Measurements from ENCODE around the gene MYO1B. TPM values are rescaled to one million over a fixed set of nuclear protein-coding genes. Genes with fewer than 3 reads are reported as not detected.

Gene MYO1B
- total and polyA plus RNA-seq, 2 of the 4 experiments (the other 2 are of a cell fraction), result 57.2 to 116 TPM

DNA sequence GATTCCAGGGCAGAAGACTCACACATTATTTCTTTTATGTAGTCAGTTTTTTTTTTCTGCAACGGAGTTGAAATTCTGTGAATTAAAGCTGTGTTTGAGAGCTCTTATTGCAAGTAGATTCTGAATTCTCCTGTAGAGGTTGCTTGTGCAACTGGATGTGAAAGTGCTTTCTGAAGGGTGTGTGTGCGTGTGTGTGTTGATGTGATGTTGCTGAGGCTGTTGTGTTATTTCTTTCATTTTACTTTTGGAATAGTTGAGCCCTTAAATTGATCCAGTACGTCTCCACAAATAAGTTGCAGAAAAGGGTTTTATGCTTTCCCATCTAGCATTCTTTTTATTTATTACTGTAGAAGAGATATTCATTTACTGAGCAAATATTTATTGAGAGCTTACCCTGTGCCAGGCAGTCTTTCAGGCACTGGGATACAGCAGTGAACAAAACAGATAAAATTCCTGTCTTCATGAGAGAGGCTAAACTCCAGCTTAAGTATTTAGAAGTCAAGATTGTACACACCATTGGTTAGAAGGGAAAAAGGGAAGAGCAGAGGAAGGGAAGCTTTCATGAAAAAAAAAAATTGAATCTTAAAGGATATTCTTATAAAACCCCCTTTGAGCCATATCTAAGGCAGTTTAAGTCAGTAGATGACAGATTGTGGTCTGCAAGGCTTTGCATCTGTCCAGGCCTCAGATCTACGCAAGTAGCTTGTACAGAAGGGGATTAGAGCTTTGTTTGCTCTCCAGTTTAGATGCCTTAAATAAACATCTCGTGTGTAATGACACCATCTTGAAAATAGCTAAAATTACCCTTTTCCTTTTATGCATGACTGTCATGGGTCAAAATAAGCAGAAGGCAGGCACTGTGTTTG is 58.2 kb downstream of the MYO1B start:
- CTCF ChIA-PET, result interaction anchor here (0.6 to 1.5 kb wide), 4 partner anchors 13 to 1123 kb away, joined by 3 to 4 read pairs (median 3); no protein-coding TSS in a partner anchor
- Histone ChIP-seq H4K91ac (ENCODE audit: insufficient read depth, low read depth, low read length) (peak overlapping the region; percentile 43; the same call in 1 of the 2 replicates), H3K56ac (ENCODE audit: extremely low read depth, insufficient read depth, low read length) (no peak overlapping the region), H2BK5ac (ENCODE audit: low read depth, low read length, poor library complexity, severe bottlenecking) (peak overlapping the region; percentile 41), H2AK5ac (ENCODE audit: low read depth, low read length) (peak overlapping the region; percentile 52; the same call in 1 of the 2 replicates), H3K9me3 (ENCODE audit: control insufficient read depth, insufficient read depth, low read length) (no peaks in the 10 kb centered on the region), H3K27ac (ENCODE audit: insufficient read depth, low read length) (peak overlapping the region; percentile 62; the same call in 1 of the 2 replicates), H3K27me3 (ENCODE audit: control insufficient read depth, insufficient read depth, low read length) (no peaks in the 10 kb centered on the region), H2AK9ac (replicated peaks; ENCODE audit: low read depth, low read length, poor library complexity) (no peak overlapping the region), H3K23ac (ENCODE audit: low read depth, low read length) (peak overlapping the region; percentile 53; the same call in 1 of the 2 replicates), H3K4me2 (ENCODE audit: low read depth, low read length) (peak overlapping the region; percentile 39; the same call in 1 of the 2 replicates), H3K18ac (ENCODE audit: low read depth, low read length) (peak overlapping the region; percentile 90), H2BK120ac (ENCODE audit: low read depth, low read length) (no peak overlapping the region), H2BK15ac (ENCODE audit: low read depth, low read length) (no peak overlapping the region; the same call in 2 of the 3 replicates), H3K4ac (ENCODE audit: low read depth, low read length) (peak overlapping the region; percentile 52; the same call in 1 of the 2 replicates), H2AFZ (replicated peaks; ENCODE audit: low read length, poor library complexity) (no peak overlapping the region), H3K9me1 (ENCODE audit: insufficient read depth, low read length) (peaks cover 17% of the 10 kb centered on the region), H3K79me1 (ENCODE audit: low read depth in 1 of 2, low read length in 2 of 2) (peaks cover 55 to 89% of the 10 kb centered on the region in 2 experiments), H4K20me1 (ENCODE audit: insufficient read depth, low read length) (peaks cover 12% of the 10 kb centered on the region), H3K4me3 (ENCODE audit: insufficient read depth, low read depth, low read length) (no peak overlapping the region), H3K14ac (replicated peaks; ENCODE audit: low read depth, low read length) (peak overlapping the region; percentile 77), H3K4me1 (ENCODE audit: control insufficient read depth, insufficient read depth, low read length) (peaks cover 40% of the 10 kb centered on the region), H4K8ac (ENCODE audit: low read depth in 2 of 2, low read length in 2 of 2) (peak overlapping the region in 1 of 2 experiments; percentile 46; a peak in 2 of 4 replicates), H3K36me3 (ENCODE audit: control insufficient read depth, insufficient read depth, low read length) (peaks cover 10% of the 10 kb centered on the region), H2BK20ac (ENCODE audit: low read depth, low read length) (no peak overlapping the region), H3K9ac (ENCODE audit: low read depth, low read length) (no peak overlapping the region), H4K5ac (ENCODE audit: low read depth, low read length) (peak overlapping the region; percentile 86)
- ATAC-seq (ENCODE audit: low read depth) (no peak), DNase-seq (peak; percentile 22)
- no TSS peak for BruUV-seq (replicated peaks)
- WGBS, 2 experiments (ENCODE audit: extremely low coverage in 2 of 2, insufficient read length in 1 of 2), result 100% methylated on average over 1 of the region's 5 CpGs; no CpG with 5 or more reads in 1 of the 2 experiments
- dilution Hi-C loops (cut with HindIII; ENCODE audit: low sequenced_read_pairs, unreplicated experiment) (no loop called here), in situ Hi-C loops (cut with MboI; ENCODE audit: low sequenced_read_pairs) (no loop called here), intact Hi-C loops (cut with micrococcal nuclease) (no loop called here)
- POLR2A ChIA-PET (ENCODE audit: unreplicated experiment), result interaction anchor here (0.6 kb wide), 1 partner anchor 423 kb away, joined by 5 read pairs; no protein-coding TSS in a partner anchor
- TF ChIP-seq MXI1 (IDR thresholded peaks at IDR 0.05; ENCODE audit: borderline replicate concordance, low read depth, low read length) (no peak), FOS (IDR thresholded peaks at IDR 0.05; ENCODE audit: low read depth, low read length) (no peak), MAFK (IDR thresholded peaks at IDR 0.05; ENCODE audit: low read depth, low read length) (no peak), MAZ (IDR thresholded peaks at IDR 0.05; ENCODE audit: borderline replicate concordance, low read depth, low read length) (no peak), POLR2A (IDR thresholded peaks at IDR 0.05; ENCODE audit: low read depth, low read length) (no peak), RFX5 (IDR thresholded peaks at IDR 0.05; ENCODE audit: low read depth, low read length) (no peak), ELK1 (IDR thresholded peaks at IDR 0.05; ENCODE audit: borderline replicate concordance, low read depth, low read length) (no peak), BHLHE40 (IDR thresholded peaks at IDR 0.05; ENCODE audit: low read depth, low read length) (no peak), CHD1 (IDR thresholded peaks at IDR 0.05; ENCODE audit: low read depth, low read length) (no peak), CTCF (conservative IDR thresholded peaks at IDR 0.05; ENCODE audit: low read depth, low read length) (no peak), RAD21 (IDR thresholded peaks at IDR 0.05; ENCODE audit: low read length) (no peak), NFE2L2 (IDR thresholded peaks at IDR 0.05; ENCODE audit: low read depth, low read length) (no peak), SMC3 (IDR thresholded peaks at IDR 0.05; ENCODE audit: low read depth, low read length) (no peak)

Measured in IMR-90 (cell line).